Vagina (tissue), 2 donors: Measurements from ENCODE around the gene DNPH1. TPM values are rescaled to one million over a fixed set of nuclear protein-coding genes. Genes with fewer than 3 reads are reported as not detected.

Source experiments
- DNase-seq, 2 donors: peaks; one replicate each; pipeline ENCODE4 v3.0.0-alpha.2; 2017; ENCODE audit errors: extremely low spot score in 2 of 2
- H3K27ac ChIP-seq: fragments of 200-600 bp; sonication (generic); one replicate; pipeline ENCODE4 v1.5.1; 2019
- H3K27me3 ChIP-seq: fragments of 200-600 bp; sonication (generic); one replicate; pipeline ENCODE4 v1.5.1; 2019
- H3K36me3 ChIP-seq, 2 donors: fragments of 200-600 bp; sonication (generic); one replicate each; pipeline ENCODE4 v1.5.1; 2017 to 2019
- H3K4me1 ChIP-seq: fragments of 200-600 bp; sonication (generic); one replicate; pipeline ENCODE4 v1.5.1; 2019
- H3K4me3 ChIP-seq, 2 donors: fragments of 200-600 bp; sonication (generic); 1 replicate in 1 of 2; 2 replicates in 1 of 2; pipeline ENCODE4 v1.5.1; 2016 to 2019
- H3K9me3 ChIP-seq: fragments of 200-600 bp; sonication (generic); one replicate; pipeline ENCODE4 v1.5.1; 2019
- POLR2A ChIP-seq, 2 donors: fragments of 450-650 bp; IDR thresholded peaks; one replicate each; pipeline ENCODE4 v1.6.1; 2017; ENCODE audit warnings: antibody characterized with exemption in 2 of 2, mild to moderate bottlenecking in 2 of 2, moderate library complexity in 2 of 2
- POLR2AphosphoS5 ChIP-seq, 2 donors: sonication (generic); formaldehyde crosslinking; IDR thresholded peaks; one replicate each; pipeline ENCODE4 v1.9.0; 2017; ENCODE audit warnings: antibody characterized with exemption in 2 of 2, mild to moderate bottlenecking in 2 of 2, low read depth in 1 of 2; ENCODE audit not compliant: insufficient read depth in 1 of 2
- intact Hi-C: fragments of 100-400 bp; cut with DNase I; formaldehyde crosslinking; loops from one replicate; pipeline ENCODE4 v1.15.1; 2023
- total RNA-seq: library from RNA; depleted of rRNA; stranded (reverse); fragments of >200 nt; gene quantifications from one replicate; pipeline ENCODE4 v1.2.3, GENCODE V29; 2016
- TF ChIP-seq, protein P1 (sequence below), 3 experiments: fragments of 450-650 bp in 2 of 3; fragments of 200-600 bp in 1 of 3; sonication (generic) in 1 of 3; IDR thresholded peaks; one replicate each; pipeline ENCODE4 v1.5.1; 2017 to 2019; ENCODE audit warnings: antibody characterized with exemption in 3 of 3, mild to moderate bottlenecking in 2 of 3, moderate library complexity in 2 of 3

The DNPH1 gene
- total RNA-seq, 1 donor from 2014 or later: 61.9 TPM

DNA sequence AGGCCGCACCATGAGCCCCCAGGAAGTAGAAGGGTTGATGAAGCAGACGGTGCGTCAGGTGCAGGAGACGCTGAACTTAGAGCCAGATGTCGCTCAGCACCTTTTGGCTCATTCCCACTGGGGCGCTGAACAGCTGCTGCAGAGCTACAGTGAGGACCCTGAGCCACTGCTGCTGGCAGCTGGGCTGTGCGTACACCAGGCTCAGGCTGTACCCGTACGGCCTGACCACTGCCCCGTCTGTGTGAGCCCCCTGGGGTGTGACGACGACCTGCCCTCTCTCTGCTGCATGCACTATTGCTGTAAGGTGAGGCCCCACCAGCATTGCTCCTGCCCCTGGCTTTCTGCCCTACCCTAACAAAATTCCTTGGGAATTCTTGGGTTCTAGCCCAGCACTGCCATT, 13.1 kb downstream of the DNPH1 start:
- H3K27me3 ChIP-seq: no peaks in the 10 kb centered on the region
- no peak for DNase-seq
- H3K9me3 ChIP-seq: no peaks in the 10 kb centered on the region
- no peaks in the 10 kb centered on the region for H3K4me1 ChIP-seq
- H3K4me3 ChIP-seq: no peak overlapping the region
- H3K27ac ChIP-seq: no peak overlapping the region
- peaks cover 0 to 28% of the 10 kb centered on the region in 2 donors for H3K36me3 ChIP-seq
- intact Hi-C loops: no loop called here
- TF ChIP-seq POLR2A (IDR thresholded peaks at IDR 0.05) (no peak), POLR2AphosphoS5 (IDR thresholded peaks at IDR 0.05; ENCODE audit: insufficient read depth in 1 of 2, low read depth in 1 of 2) (no peak)
- TF ChIP-seq, protein P1, sequence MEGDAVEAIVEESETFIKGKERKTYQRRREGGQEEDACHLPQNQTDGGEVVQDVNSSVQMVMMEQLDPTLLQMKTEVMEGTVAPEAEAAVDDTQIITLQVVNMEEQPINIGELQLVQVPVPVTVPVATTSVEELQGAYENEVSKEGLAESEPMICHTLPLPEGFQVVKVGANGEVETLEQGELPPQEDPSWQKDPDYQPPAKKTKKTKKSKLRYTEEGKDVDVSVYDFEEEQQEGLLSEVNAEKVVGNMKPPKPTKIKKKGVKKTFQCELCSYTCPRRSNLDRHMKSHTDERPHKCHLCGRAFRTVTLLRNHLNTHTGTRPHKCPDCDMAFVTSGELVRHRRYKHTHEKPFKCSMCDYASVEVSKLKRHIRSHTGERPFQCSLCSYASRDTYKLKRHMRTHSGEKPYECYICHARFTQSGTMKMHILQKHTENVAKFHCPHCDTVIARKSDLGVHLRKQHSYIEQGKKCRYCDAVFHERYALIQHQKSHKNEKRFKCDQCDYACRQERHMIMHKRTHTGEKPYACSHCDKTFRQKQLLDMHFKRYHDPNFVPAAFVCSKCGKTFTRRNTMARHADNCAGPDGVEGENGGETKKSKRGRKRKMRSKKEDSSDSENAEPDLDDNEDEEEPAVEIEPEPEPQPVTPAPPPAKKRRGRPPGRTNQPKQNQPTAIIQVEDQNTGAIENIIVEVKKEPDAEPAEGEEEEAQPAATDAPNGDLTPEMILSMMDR (IDR thresholded peaks at IDR 0.05): no peak

DNA sequence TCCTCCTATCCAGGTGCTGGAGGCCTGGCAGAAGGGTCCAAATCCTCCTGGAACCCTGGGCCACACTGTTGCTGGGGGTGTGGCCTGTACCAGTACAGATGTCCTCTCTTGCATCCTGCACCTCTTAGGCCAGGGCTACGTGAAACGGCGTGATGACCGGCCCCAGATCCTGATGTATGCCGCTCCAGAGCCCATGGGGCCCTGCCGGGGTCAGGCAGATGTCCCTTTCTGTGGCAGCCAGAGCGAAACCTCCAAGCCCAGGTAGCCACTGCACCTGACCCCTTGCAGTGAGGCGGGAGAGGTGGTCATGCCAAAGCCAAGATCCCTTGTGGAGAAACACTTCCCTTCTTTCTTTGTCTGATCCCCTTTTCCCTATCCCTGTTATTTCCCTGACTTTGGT, 14.2 kb downstream of the DNPH1 start:
- peaks cover 0 to 21% of the 10 kb centered on the region in 2 donors for H3K36me3 ChIP-seq
- intact Hi-C loops: no loop called here
- H3K27me3 ChIP-seq: no peaks in the 10 kb centered on the region
- H3K9me3 ChIP-seq: no peaks in the 10 kb centered on the region
- no peak for DNase-seq
- H3K27ac ChIP-seq: no peak overlapping the region
- TF ChIP-seq POLR2AphosphoS5 (IDR thresholded peaks at IDR 0.05; ENCODE audit: insufficient read depth in 1 of 2, low read depth in 1 of 2) (no peak), POLR2A (IDR thresholded peaks at IDR 0.05) (no peak)
- TF ChIP-seq, protein P1 (IDR thresholded peaks at IDR 0.05): no peak
- no peaks in the 10 kb centered on the region for H3K4me1 ChIP-seq
- H3K4me3 ChIP-seq: no peak overlapping the region

DNA sequence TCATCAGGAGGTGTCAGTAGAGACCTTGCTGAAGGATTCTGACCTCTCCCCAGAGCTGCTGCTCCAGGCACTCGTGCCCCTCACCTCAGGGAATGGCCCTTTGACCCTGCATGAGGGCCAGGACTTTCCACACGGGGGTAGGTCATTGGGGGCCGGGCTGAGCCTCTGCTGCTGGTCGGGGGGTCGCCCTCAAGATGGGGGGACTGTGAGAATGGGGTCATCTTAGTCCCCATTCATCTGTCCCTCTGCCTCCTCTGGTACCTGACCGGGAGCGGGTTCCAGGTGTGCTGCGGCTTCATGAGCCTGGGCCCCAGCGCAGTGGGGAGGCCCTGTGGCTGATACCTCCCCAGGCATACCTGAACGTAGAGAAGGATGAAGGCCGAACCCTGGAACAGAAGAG, 15.8 kb downstream of the DNPH1 start:
- Histone ChIP-seq H3K27ac (no peak overlapping the region), H3K27me3 (no peaks in the 10 kb centered on the region), H3K4me3 (no peak overlapping the region), H3K4me1 (no peaks in the 10 kb centered on the region), H3K36me3 (peaks cover 0 to 21% of the 10 kb centered on the region in 2 donors), H3K9me3 (no peaks in the 10 kb centered on the region)
- intact Hi-C loops: no loop called here
- no peak for DNase-seq
- TF ChIP-seq POLR2AphosphoS5 (IDR thresholded peaks at IDR 0.05; ENCODE audit: insufficient read depth in 1 of 2, low read depth in 1 of 2) (no peak), POLR2A (IDR thresholded peaks at IDR 0.05) (no peak)
- TF ChIP-seq, protein P1 (IDR thresholded peaks at IDR 0.05): no peak

DNA sequence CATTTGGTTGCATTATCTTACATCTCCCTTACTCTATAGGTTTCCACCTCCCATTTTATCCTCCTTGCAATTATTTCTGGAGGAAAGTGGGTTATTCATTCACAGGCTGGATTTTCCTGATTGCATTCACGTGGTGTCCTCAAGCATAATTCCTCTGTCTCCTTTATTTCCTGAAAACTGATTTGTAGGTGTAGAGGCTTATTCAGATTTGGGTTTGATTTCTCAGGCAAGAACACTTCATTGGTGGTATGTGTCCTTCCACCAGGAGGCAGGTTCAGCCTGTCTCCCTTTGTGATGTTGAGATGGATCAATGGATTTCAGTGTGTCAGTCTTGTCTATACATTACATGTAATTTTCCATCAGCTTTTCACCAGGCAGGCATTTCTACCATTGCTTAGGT, 17.3 kb downstream of the DNPH1 start:
- Histone ChIP-seq H3K27me3 (no peaks in the 10 kb centered on the region), H3K9me3 (no peaks in the 10 kb centered on the region), H3K4me3 (no peak overlapping the region), H3K27ac (no peak overlapping the region), H3K36me3 (peaks cover 0 to 16% of the 10 kb centered on the region in 2 donors), H3K4me1 (no peaks in the 10 kb centered on the region)
- intact Hi-C loops: no loop called here
- no peak for DNase-seq
- TF ChIP-seq POLR2A (IDR thresholded peaks at IDR 0.05) (no peak), POLR2AphosphoS5 (IDR thresholded peaks at IDR 0.05; ENCODE audit: insufficient read depth in 1 of 2, low read depth in 1 of 2) (no peak)
- TF ChIP-seq, protein P1 (IDR thresholded peaks at IDR 0.05): no peak

DNA sequence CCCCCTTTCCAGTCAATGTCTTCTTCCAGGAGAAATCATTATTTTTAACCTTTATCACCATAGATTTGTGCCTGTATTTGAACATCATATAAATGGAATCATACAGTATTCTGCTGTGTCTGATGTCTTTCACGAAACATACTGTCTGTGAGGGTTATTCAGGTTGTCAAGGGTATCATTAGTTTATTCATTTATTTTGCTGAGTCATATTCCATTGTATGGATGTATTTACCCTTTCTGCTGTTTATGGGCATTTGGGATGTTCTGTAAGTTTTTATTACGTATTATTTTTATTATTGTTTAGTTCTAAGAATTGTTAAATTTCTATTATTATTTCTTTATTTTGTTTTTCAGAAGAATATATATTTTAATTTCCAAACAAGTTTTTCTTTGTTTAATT, 22.0 kb downstream of the DNPH1 start:
- Histone ChIP-seq H3K9me3 (no peaks in the 10 kb centered on the region), H3K4me1 (no peaks in the 10 kb centered on the region), H3K27me3 (no peaks in the 10 kb centered on the region), H3K4me3 (no peak overlapping the region), H3K36me3 (peaks cover 0 to 21% of the 10 kb centered on the region in 2 donors), H3K27ac (no peak overlapping the region)
- intact Hi-C loops: no loop called here
- DNase-seq: no peak
- no peak for TF ChIP-seq POLR2A (IDR thresholded peaks at IDR 0.05)
- TF ChIP-seq, protein P1 (IDR thresholded peaks at IDR 0.05): no peak
- no peak for TF ChIP-seq POLR2AphosphoS5 (IDR thresholded peaks at IDR 0.05; ENCODE audit: insufficient read depth in 1 of 2, low read depth in 1 of 2)
